GOT3 (cell line): ENCODE measurements around the gene SFXN2.
"Not testable (repeated sequence)": the region's sequence is repeated elsewhere in the genome, so short reads cannot be mapped to it uniquely, and the experiment has no call there.

Experiments used
- DNase-seq: peaks from one replicate; lab custom pipeline; 2025; ENCODE audit warnings: mixed read lengths; lab: John Stamatoyannopoulos, UW

SFXN2 gene

GRCh38 chr10:102720775-102721301, 6.4 kb downstream of the SFXN2 start:
- DNase-seq: no peak

- DNase-seq: no peak
These were observed 7.5 kb downstream of the SFXN2 start for GRCh38 chr10:102721954-102722353.

- no peak for DNase-seq
These were observed 9.6 kb downstream of the SFXN2 start for GRCh38 chr10:102723989-102724388.

DNA sequence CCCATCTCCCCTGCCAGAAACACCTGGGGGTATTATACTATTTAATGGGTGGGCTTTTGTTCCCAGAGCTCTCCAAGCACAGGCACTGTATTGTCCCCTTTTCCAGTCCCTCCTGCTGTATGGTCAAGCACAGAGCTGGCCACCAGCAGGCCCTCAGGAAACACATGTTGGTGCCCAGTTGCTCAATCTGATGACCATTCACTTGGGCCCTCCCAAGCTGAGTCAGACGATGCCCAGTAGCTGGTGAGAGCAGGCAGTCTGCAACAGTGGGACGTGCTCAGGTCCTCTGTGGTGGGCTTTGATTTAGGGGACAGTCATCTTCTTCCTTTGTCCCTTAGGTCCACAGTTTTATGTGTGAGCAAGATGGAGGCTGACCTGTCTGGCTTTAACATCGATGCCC, 11.8 kb downstream of the SFXN2 start:
- no peak for DNase-seq

DNA sequence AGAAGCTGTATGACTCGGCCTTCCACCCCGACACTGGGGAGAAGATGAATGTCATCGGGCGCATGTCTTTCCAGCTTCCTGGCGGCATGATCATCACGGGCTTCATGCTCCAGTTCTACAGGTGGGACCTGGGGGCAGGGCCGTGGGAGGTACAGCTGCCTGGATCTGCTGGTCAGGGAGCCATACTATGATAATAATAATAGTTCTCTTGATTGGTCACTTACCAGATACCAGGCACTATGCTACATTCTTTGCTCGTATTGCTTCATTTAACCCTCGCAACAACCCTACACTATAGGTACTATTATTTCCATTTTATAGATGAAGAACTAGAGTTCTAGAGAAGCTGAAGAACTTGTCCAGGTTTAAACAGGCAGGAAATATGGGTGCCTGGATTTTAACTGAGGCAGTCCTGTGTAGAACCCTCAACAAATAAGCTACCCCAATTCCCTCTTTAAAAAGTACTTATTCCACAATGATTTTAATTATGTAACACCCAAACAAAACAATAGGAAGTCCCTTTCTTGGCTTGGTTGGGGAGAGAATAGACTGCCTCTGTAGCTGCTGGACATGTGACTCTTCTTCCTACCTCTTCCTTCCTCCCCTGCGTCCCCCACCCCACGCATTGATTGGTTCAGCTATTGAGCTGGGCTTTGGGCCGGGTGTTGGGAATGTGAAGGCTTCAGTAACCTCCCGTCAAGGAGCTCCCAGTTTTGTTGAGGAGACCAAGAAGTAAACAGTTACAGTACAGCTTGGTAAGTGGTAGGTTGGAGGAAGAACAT, 12.8 kb downstream of the SFXN2 start:
- DNase-seq: no peak

GRCh38 chr10:102729029-102730026, 14.9 kb downstream of the SFXN2 start:
- peak; percentile 44 for DNase-seq

GRCh38 chr10:102731222-102731800, 16.9 kb downstream of the SFXN2 start:
- DNase-seq: no peak

DNA sequence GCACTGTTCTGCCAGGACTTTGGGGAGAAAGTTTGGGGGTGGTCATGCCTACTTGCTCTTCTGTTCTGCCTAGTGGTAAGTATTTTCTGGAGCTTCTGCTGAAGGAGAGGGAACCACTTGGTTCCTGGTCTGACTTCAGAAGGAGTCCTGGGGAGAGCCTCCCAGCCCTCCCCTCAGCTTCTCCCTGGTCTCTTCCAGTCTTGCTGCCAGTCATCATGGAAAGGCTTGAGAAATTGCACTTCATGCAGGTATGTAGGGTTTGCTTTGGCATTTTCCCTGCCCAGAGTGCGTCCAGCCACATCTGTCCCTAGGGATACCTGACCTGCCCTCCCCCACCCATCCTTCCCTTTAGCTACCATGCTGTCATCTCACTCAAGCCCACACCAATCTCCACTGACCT, 18.2 kb downstream of the SFXN2 start:
- DNase-seq: no peak

- DNase-seq: no peak
These were observed 20.7 kb downstream of the SFXN2 start for GRCh38 chr10:102735065-102735562.

GRCh38 chr10:102738692-102739121, 24.3 kb downstream of the SFXN2 start:
- DNase-seq: no peak

GRCh38 chr10:102740229-102740628, 25.8 kb downstream of the SFXN2 start:
- DNase-seq: no peak

DNA sequence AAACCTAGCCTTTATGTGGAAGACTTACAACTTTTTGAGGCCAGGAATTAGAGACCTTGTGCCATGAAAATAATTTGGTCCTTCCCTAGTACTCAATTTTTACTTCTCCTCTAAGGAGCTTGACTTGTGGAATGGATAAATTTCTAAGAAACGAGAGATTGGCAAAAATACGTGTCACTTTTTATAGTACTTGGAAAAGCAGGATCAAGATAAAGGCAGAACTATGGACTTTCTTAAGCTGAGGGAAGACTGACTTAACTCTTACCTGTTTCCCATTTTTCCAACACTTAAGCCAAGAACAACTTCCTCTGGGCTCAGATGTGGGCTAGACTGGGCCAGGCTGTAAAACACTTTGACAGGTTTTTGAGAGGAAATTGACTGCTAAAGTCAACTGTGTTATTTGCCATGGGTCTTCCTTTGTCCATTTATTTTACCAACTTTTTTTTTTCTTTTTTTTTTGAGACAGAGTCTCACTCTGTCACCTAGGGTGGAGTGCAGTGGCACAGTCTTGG, 27.3 kb downstream of the SFXN2 start:
- DNase-seq: no peak

DNA sequence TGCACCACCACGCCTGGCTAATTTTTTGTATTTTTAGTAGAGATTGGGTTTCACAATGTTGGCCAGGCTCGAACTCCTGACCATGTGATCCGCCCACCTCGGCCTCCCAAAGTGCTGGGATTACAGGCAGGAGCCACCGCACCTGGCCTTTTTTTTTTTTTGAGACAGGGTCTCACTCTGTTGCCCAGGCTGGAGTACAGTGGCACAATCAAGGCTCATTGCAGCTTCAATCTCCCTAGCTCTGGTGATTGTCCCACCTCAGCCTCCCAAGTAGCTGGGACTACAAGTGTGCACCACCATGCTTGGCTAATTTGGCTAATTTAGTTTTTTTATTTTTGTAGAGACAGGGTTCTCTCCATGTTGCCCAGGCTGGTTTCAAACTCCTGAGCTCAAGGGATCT, 27.9 kb downstream of the SFXN2 start:
- DNase-seq: not testable (repeated sequence)

- DNase-seq: no peak
These were observed 28.7 kb downstream of the SFXN2 start for GRCh38 chr10:102743078-102743587.

DNA sequence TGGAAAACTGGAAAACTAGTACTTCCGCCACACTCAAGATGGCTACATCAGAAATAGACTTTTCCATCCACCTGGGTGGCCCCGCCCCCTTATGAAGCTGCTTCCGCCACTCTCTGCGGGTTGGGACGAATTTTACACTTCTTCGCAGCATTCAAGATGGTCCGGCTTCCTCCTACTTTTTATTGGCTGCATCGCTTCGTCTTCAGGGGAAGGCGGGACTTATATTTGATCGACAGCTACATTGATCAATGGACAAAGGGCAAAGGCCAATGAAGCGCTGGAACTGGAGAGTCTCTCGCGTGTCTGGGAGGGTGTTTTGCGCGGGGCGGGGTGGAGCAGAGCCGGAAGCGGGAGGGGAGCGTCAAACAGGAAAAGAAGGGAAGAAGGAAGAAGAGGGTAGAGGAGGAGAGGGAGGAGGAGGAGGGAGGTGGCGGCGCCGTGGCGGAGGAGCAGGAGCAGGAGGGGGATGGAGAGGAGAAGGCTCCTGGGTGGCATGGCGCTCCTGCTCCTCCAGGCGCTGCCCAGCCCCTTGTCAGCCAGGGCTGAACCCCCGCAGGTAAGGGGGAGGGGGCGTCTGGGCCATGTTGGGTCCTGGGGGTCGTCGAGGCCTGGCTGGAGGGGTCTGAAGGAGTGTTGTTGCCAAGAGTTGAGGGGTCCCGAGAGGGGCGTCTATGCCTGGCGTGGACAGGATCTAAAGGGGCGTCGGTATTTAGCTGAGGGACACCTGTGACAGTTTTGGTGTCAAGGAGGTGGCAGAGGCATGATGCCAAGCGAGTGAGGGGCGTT, 29.3 kb downstream of the SFXN2 start, which contains the start of gene WBP1L:
Gene WBP1L, plus strand, starts transcription at position 361 of the 786 bp plus-strand sequence. Its CDS starts 106 bp downstream, at position 467.
- peak; percentile 91 for DNase-seq

GRCh38 chr10:102744374-102745051, 30.1 kb downstream of the SFXN2 start:
- DNase-seq: no peak

DNA sequence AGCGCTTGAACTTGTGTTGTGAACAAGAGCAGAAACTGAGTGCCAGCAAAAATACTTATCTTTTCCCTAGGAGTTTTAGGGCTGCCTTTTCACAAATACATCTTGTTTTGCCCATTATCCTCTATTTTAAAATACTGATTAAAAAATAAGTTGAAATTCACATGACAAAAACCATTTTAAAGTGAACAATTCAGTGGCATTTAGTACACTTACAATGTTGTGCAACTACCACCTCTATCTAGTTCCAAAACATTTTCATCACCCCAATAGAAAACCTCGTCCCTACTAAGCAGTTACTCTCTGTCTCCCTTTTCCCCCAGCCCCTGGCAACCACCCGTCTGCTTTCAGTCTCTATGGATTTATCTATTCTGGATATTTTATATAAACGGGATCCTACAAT, 30.7 kb downstream of the SFXN2 start:
- no peak for DNase-seq

GRCh38 chr10:102752266-102752930, 38.0 kb downstream of the SFXN2 start:
- DNase-seq: no peak

- no peak for DNase-seq
These were observed 38.7 kb downstream of the SFXN2 start for GRCh38 chr10:102752934-102753664.
